PFSK-1 (cell line): ENCODE measurements around the gene S100A9.

Source experiments
- POLR2AphosphoS5 ChIP-seq: IDR thresholded peaks from 2 replicates; pipeline ENCODE4 v1.6.1; 2012; ENCODE audit warnings: low read depth, mild to moderate bottlenecking, control low read depth, low read length, moderate library complexity
- TF ChIP-seq, protein P1 (sequence below), 2 experiments: IDR thresholded peaks; 2 replicates each; pipeline versions ENCODE4 v1.6.1 to v1.8.0; 2011 to 2012; ENCODE audit warnings: low read depth in 2 of 2, low read length in 2 of 2, control low read depth in 1 of 2, inconsistent platforms in 1 of 2, mild to moderate bottlenecking in 1 of 2, moderate library complexity in 1 of 2; ENCODE audit not compliant: insufficient read depth in 1 of 2

DNA sequence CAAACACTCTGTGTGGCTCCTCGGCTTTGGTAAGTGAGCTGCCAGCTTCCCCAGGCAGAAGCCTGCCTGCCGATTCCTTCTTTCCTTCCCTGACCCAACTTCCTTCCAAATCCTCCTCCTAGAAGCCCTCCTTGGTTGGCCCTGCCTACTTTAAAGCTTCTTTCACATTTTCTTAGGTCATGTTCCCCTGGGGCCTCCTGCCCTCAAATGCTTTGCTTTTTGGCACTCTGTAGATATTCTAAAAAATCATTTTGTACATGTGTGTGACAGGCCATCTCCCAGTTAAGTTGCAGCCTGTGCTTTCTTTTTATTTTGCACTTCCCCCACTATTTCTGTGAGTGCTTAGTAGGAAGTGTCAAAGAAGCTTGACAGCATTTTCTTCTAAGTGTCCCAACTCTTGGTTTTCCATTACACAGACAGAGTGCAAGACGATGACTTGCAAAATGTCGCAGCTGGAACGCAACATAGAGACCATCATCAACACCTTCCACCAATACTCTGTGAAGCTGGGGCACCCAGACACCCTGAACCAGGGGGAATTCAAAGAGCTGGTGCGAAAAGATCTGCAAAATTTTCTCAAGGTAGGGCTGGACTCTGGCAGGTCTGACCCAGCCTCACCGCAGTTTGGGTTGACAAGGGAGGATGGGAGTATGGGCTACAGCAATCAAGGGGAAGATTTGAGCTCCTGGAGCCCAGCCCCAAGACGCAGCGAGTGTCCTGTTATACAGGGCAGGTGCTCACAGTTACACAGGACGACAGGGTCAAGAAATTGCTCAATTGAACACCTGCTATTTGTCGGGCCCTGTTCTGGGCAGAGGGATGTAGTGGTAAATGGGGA lies at the start of gene S100A9:
- TF ChIP-seq POLR2AphosphoS5: no peak
- TF ChIP-seq, protein P1, sequence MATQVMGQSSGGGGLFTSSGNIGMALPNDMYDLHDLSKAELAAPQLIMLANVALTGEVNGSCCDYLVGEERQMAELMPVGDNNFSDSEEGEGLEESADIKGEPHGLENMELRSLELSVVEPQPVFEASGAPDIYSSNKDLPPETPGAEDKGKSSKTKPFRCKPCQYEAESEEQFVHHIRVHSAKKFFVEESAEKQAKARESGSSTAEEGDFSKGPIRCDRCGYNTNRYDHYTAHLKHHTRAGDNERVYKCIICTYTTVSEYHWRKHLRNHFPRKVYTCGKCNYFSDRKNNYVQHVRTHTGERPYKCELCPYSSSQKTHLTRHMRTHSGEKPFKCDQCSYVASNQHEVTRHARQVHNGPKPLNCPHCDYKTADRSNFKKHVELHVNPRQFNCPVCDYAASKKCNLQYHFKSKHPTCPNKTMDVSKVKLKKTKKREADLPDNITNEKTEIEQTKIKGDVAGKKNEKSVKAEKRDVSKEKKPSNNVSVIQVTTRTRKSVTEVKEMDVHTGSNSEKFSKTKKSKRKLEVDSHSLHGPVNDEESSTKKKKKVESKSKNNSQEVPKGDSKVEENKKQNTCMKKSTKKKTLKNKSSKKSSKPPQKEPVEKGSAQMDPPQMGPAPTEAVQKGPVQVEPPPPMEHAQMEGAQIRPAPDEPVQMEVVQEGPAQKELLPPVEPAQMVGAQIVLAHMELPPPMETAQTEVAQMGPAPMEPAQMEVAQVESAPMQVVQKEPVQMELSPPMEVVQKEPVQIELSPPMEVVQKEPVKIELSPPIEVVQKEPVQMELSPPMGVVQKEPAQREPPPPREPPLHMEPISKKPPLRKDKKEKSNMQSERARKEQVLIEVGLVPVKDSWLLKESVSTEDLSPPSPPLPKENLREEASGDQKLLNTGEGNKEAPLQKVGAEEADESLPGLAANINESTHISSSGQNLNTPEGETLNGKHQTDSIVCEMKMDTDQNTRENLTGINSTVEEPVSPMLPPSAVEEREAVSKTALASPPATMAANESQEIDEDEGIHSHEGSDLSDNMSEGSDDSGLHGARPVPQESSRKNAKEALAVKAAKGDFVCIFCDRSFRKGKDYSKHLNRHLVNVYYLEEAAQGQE (IDR thresholded peaks at IDR 0.05; ENCODE audit: insufficient read depth in 1 of 2, low read depth in 2 of 2, low read length in 2 of 2): no peak
